ENCODE results near the gene FAM53B. TPM values are rescaled to one million over a fixed set of nuclear protein-coding genes. Genes with fewer than 3 reads are reported as not detected.

FAM53B gene
- total RNA-seq, 1 donor from 2014 or later, result 18.5 TPM

GRCh38 chr10:124732931-124733570 is 11.1 kb downstream of the FAM53B start:
- DNase-seq (ENCODE audit: low spot score), result no peak
- intact Hi-C loops (cut with DNase I), result loop anchor here (10.0 kb wide), 1 partner anchor 48 kb away; no protein-coding TSS in a partner anchor

GRCh38 chr10:124731551-124731950 is 12.6 kb downstream of the FAM53B start:
- no peak for DNase-seq (ENCODE audit: low spot score)
- intact Hi-C loops (cut with DNase I), result loop anchor here (10.0 kb wide), 1 partner anchor 47 kb away; no protein-coding TSS in a partner anchor

DNA sequence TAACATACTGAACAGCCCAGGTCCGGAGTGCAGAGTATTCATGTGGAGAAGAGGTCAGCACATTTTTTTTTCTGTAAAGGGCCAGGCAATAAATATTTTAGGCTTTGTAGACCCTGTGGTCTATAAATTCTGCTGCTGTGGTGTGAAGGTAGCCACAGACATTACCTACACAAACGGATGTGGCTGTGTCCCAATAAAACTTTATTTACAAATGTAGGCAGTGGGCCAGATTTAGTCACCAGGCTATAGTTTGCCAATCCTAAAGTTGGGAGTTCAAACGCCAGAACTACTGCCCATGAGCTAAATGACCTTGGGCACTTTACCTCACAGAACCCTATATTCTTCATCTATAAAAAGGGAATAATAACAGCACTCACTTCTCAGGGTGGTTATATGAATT is 13.4 kb downstream of the FAM53B start:
- DNase-seq (ENCODE audit: low spot score), result no peak
- intact Hi-C loops (cut with DNase I), result loop anchor here (10.0 kb wide), 1 partner anchor 46 kb away; no protein-coding TSS in a partner anchor

- DNase-seq (ENCODE audit: low spot score), result no peak
- intact Hi-C loops (cut with DNase I), result no loop called here
Measured at GRCh38 chr10:124728830-124729661, 15.1 kb downstream of the FAM53B start.

GRCh38 chr10:124728071-124728829 is 15.9 kb downstream of the FAM53B start:
- no peak for DNase-seq (ENCODE audit: low spot score)
- intact Hi-C loops (cut with DNase I), result no loop called here

DNA sequence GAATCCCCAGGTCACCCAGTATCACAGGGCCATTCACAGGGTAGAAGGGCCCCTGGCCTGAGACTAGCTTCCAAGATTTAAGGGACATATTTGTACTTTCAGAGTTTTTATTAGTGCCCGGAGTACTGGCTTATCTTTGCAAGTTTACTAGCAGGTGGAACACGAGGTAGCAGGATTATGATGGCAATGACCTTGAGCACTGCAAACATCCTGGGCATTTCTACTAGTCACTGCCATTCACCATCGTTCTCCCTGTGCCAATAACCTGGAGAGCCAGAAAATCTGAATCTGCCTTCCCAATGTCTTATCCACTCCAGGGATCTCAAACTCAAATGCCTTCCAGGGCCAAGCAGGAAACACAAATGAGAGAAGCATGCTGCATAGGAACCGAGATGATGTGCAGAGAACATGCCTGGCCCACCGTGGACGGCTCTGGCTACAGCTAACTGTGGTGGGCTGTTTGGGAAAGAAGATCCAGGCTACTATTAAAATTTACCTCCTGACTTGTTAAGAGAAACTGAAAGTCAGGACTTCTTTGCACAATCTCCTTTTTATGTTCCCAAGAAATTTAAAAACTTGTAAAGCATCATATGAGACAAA is 16.7 kb downstream of the FAM53B start:
- intact Hi-C loops (cut with DNase I), result no loop called here
- DNase-seq (ENCODE audit: low spot score), result no peak

DNA sequence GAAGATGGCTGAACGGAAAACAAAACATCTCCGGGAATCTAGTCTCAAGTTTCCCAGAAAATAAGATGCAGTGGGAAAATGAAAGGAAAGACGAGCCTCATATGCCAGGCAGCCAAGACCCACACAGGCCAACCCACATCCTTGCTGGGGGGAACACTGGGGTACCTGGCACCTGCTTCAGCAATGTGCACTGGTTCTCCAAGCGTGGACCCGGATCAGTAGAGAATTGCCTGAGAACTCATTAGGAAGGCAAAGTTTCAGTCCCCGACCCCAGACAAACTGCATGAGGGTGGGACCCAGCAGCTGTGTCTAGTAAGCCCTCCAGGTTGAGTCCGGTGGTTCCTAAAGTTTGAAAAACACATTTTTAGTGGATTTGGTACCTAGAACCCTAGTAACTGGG is 18.4 kb downstream of the FAM53B start:
- intact Hi-C loops (cut with DNase I), result no loop called here
- DNase-seq (ENCODE audit: low spot score), result no peak

- intact Hi-C loops (cut with DNase I), result no loop called here
- no peak for DNase-seq (ENCODE audit: low spot score)
Measured at GRCh38 chr10:124725171-124725631, 19.0 kb downstream of the FAM53B start.

GRCh38 chr10:124724279-124725027 is 19.7 kb downstream of the FAM53B start:
- DNase-seq (ENCODE audit: low spot score), result no peak
- intact Hi-C loops (cut with DNase I), result no loop called here

- no peak for DNase-seq (ENCODE audit: low spot score)
- intact Hi-C loops (cut with DNase I), result no loop called here
Measured at GRCh38 chr10:124723826-124724225, 20.4 kb downstream of the FAM53B start.

GRCh38 chr10:124722798-124723783 is 21.1 kb downstream of the FAM53B start:
- intact Hi-C loops (cut with DNase I), result no loop called here
- no peak for DNase-seq (ENCODE audit: low spot score)

- no peak for DNase-seq (ENCODE audit: low spot score)
- intact Hi-C loops (cut with DNase I), result no loop called here
Measured at GRCh38 chr10:124721330-124722045, 22.7 kb downstream of the FAM53B start.

DNA sequence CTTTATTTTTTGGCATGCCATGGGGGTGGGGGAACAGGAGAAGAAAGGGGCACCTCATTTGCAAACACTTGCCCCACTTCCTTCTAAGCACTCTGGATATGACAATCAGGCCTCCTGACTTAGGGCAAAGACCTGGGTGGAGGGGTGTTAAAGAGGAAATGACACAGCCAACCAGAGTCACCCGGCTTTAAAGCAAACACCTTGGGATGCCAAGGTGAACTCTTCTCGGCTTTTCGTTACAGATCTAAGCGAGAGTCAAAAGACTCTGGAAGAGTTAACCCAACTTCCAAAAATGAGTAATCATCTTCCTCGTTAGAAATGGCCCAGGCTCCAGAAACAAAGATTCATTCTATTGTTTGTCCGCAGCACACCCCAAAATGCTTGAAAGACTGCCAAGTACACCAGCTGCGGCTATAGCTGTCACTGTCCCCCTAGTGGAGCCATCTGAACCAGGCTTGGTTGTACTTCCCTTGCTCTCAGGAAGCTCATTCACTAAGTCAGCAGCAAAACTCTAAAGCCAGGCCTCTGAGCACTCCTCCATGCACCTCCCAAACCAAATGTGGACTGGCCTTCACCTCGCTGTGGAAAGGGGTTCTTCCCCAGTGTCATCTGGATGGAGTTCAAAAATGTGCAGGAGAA is 24.8 kb downstream of the FAM53B start:
- intact Hi-C loops (cut with DNase I), result no loop called here
- DNase-seq (ENCODE audit: low spot score), result no peak

DNA sequence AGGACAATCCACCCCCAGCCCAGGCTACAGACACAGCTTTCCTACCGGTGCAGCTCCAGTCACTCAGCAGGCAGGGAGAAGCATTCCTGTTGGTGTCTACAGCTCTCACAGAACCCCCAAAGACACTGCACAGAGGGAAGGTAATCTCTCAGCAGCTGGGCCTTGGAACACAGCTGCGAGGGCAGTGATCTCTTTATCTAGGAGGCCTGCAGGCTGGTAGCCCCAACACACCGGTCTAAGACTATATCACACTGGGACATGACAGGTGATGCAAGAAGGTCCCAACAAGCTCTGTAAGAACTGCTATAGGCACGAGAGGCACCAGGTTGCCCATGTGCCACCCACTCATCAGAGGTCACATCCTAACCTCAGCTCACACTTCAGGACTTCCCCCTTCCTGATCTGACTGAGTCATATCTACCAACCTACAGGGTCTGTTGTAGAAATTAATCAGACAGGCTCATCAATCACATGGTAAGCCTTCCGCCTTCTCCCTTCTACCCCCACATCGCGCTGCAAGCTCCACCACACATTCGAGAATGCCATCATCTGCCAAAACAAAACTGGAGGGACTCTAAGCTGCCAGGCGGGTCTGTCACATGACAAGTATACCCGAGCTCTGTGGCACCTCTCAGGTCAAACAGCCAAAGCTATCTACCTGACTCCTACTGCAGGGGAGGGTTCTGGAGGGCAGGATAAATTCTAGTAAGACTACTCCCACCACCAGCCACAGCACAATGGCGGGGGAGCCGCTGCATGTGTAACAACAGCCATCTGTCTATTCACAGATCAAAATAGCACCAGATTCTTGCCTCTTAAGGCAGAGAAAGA is 26.1 kb downstream of the FAM53B start:
- intact Hi-C loops (cut with DNase I), result no loop called here
- DNase-seq (ENCODE audit: low spot score), result no peak

DNA sequence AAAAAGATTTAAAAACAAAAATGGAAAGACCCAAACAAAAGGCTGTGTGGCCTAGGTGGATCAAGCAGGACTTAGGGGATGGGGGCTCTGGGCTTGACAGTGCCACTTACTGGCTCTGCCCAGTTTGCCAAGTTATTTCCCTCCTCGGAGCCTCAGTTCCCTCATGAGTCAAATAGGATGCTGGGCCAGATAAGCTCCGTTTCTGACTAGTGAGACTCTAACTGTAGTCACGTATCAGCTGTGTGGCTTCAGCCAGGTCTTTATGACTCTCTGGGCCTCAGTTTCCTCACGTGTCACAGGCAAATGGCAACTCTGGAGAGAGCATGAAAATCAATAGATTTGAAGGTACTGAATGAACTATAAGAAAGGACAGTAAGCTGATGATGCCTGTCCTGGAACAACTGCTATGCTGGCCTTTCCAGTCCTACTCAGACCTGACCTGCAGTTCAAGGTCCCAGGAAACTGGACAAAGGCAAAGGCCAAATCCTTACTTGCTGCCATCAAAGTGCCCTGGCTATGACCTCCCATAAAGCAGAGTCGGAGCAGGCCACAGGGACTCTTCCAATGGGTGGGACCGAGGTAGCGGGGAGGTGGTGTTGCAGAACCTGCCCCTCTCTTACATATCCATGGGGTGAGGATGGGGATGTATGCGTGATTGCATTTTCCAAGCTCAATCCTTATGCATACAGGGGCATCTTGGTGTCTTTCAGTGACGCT is 27.0 kb downstream of the FAM53B start:
- no peak for DNase-seq (ENCODE audit: low spot score)
- intact Hi-C loops (cut with DNase I), result no loop called here

Data from cardiac septum (tissue), 1 donor.